Endodermal cell (in vitro differentiated cells): Measurements from ENCODE around the gene CATSPERD. TPM values are rescaled to one million over a fixed set of nuclear protein-coding genes. Genes with fewer than 3 reads are reported as not detected.

Experiments used
- DNase-seq: peaks from one replicate; pipeline ENCODE4 v3.0.0-alpha.2; 2017
- H3K27ac ChIP-seq: 2 replicates; pipeline ENCODE4 v1.5.1; 2013; ENCODE audit warnings: mild to moderate bottlenecking, low read depth, low read length, moderate library complexity
- H3K27me3 ChIP-seq: 2 replicates; pipeline ENCODE4 v1.6.1; 2013; ENCODE audit warnings: mild to moderate bottlenecking, low read length, moderate library complexity; ENCODE audit not compliant: insufficient read depth, control insufficient read depth, poor library complexity, severe bottlenecking
- H3K36me3 ChIP-seq: 2 replicates; pipeline ENCODE4 v1.7.0; 2013; ENCODE audit warnings: mild to moderate bottlenecking, low read length, moderate library complexity; ENCODE audit not compliant: control insufficient read depth, insufficient read depth
- H3K4me1 ChIP-seq: one replicate; pipeline ENCODE4 v1.7.0; 2013; ENCODE audit warnings: low read length; ENCODE audit not compliant: control insufficient read depth, insufficient read depth
- H3K4me3 ChIP-seq: 2 replicates; pipeline ENCODE4 v1.5.1; 2013; ENCODE audit warnings: mild to moderate bottlenecking, low read length, moderate library complexity
- H3K9ac ChIP-seq: 2 replicates; pipeline ENCODE4 v1.6.1; 2013; ENCODE audit warnings: mild to moderate bottlenecking, low read length, moderate library complexity; ENCODE audit not compliant: poor library complexity, severe bottlenecking; ENCODE audit errors: extremely low read depth
- H3K9me3 ChIP-seq: 2 replicates; pipeline ENCODE4 v1.6.1; 2013; ENCODE audit warnings: mild to moderate bottlenecking, low read length, moderate library complexity; ENCODE audit not compliant: control insufficient read depth
- H3K27ac Mint-ChIP-seq: 2 replicates; pipeline ENCODE4 v1.8.0; 2020; ENCODE audit warnings: mixed read lengths
- H3K27me3 Mint-ChIP-seq: 2 replicates; pipeline ENCODE4 v1.8.0; 2021; ENCODE audit warnings: mild to moderate bottlenecking, mixed read lengths; ENCODE audit not compliant: insufficient read depth
- H3K36me3 Mint-ChIP-seq: 2 replicates; pipeline ENCODE4 v1.8.0; 2020; ENCODE audit warnings: low read depth, mixed read lengths
- H3K4me1 Mint-ChIP-seq: 2 replicates; pipeline ENCODE4 v1.8.0; 2020; ENCODE audit warnings: mixed read lengths
- H3K4me3 Mint-ChIP-seq: 2 replicates; pipeline ENCODE4 v1.8.0; 2020; ENCODE audit warnings: mild to moderate bottlenecking, moderate library complexity, mixed read lengths
- H3K9me3 Mint-ChIP-seq: 2 replicates; pipeline ENCODE4 v1.8.0; 2020; ENCODE audit warnings: mild to moderate bottlenecking, mixed read lengths
- CTCF ChIP-seq: fragments of 200-600 bp; sonication (generic); conservative IDR thresholded peaks from 2 replicates; pipeline ENCODE4 v1.5.0; 2021; ENCODE audit warnings: antibody characterized with exemption, mild to moderate bottlenecking
- WGBS, 2 experiments: methylation state at CpG; one replicate each; pipeline versions ENCODE4 v1.1.5 to v1.1.7; 2013; ENCODE audit warnings: missing lambda C conversion rate in 2 of 2, mixed read lengths in 1 of 2; ENCODE audit not compliant: insufficient coverage in 1 of 2, insufficient read length in 1 of 2; 5-methylcytosine and 5-hydroxymethylcytosine counted together
- total RNA-seq, 2 donors: library from RNA; stranded (reverse); fragmentation: NEBNext Ultra II Directional in 1 of 2; extraction: Animal tissue kit (Norgen Biotek cat#: 25700) in 1 of 2; gene quantifications; 2 replicates in 1 of 2; 3 replicates in 1 of 2; pipeline ENCODE4 v1.2.1, GENCODE V29; 2021

The CATSPERD gene
- total RNA-seq, 2 donors from 2014 or later = not detected

- H3K4me1 ChIP-seq = no peaks in the 10 kb centered on the region
- no peaks in the 10 kb centered on the region for H3K27me3 ChIP-seq
- peak within 1 kb of the TSS; percentile 95 for H3K4me3 Mint-ChIP-seq
- H3K9me3 ChIP-seq = no peaks in the 10 kb centered on the region
- H3K27ac ChIP-seq = peak within 1 kb of the TSS; percentile 88
- H3K27ac Mint-ChIP-seq = peak within 1 kb of the TSS; percentile 98
- H3K36me3 Mint-ChIP-seq = no peaks in the 10 kb centered on the region
- peak within 1 kb of the TSS; percentile 80 for H3K9ac ChIP-seq
- WGBS, 2 experiments = 2 to 6% methylated on average over 38 to 94 of the region's 94 CpGs
- H3K27me3 Mint-ChIP-seq = peaks cover 10% of the 10 kb centered on the region
- peak; percentile 99 for DNase-seq
- TF ChIP-seq CTCF = no peak
- H3K36me3 ChIP-seq = peaks cover 6% of the 10 kb centered on the region
- peak within 1 kb of the TSS; percentile 93 for H3K4me3 ChIP-seq
- H3K9me3 Mint-ChIP-seq = no peaks in the 10 kb centered on the region
- H3K4me1 Mint-ChIP-seq = peaks cover 8% of the 10 kb centered on the region
These were observed 39.7 kb upstream of the CATSPERD start, which contains the start of the genes HSD11B1L and MICOS13 for GRCh38 chr19:5680437-5681368. TSS of gene HSD11B1L (plus strand) at chr19:5681027. CDS start at chr19:5684833, 3,806 bp downstream. TSS of gene MICOS13 (minus strand) at chr19:5680516. CDS start at chr19:5680486, 30 bp downstream.

GRCh38 chr19:5681391-5682106 lies 38.9 kb upstream of the CATSPERD start:
- Mint-ChIP-seq H3K27me3 (peaks cover 10% of the 10 kb centered on the region), H3K36me3 (no peaks in the 10 kb centered on the region), H3K27ac (no peak overlapping the region), H3K9me3 (no peaks in the 10 kb centered on the region), H3K4me1 (peaks cover 8% of the 10 kb centered on the region), H3K4me3 (peak overlapping the region; percentile 95)
- Histone ChIP-seq H3K9me3 (no peaks in the 10 kb centered on the region), H3K9ac (peak overlapping the region; percentile 34), H3K27ac (no peak overlapping the region), H3K4me3 (peak overlapping the region; percentile 93), H3K36me3 (peaks cover 6% of the 10 kb centered on the region), H3K4me1 (no peaks in the 10 kb centered on the region), H3K27me3 (no peaks in the 10 kb centered on the region)
- DNase-seq = peak; percentile 45
- 75 to 76% methylated on average over 14 to 17 of the region's 17 CpGs for WGBS, 2 experiments
- TF ChIP-seq CTCF = no peak

GRCh38 chr19:5682107-5682482 lies 38.3 kb upstream of the CATSPERD start:
- 92 to 94% methylated on average over 3 of the region's 3 CpGs for WGBS, 2 experiments
- no peak for TF ChIP-seq CTCF
- peak; percentile 42 for DNase-seq
- Mint-ChIP-seq H3K27ac (peak overlapping the region; percentile 40), H3K36me3 (no peaks in the 10 kb centered on the region), H3K4me1 (peaks cover 8% of the 10 kb centered on the region), H3K9me3 (no peaks in the 10 kb centered on the region), H3K4me3 (peak overlapping the region; percentile 95), H3K27me3 (peaks cover 10% of the 10 kb centered on the region)
- no peaks in the 10 kb centered on the region for H3K9me3 ChIP-seq
- no peaks in the 10 kb centered on the region for H3K4me1 ChIP-seq
- no peak overlapping the region for H3K4me3 ChIP-seq
- peaks cover 2% of the 10 kb centered on the region for H3K36me3 ChIP-seq
- H3K27me3 ChIP-seq = no peaks in the 10 kb centered on the region
- no peak overlapping the region for H3K27ac ChIP-seq
- H3K9ac ChIP-seq = no peak overlapping the region
